IMR-90 (cell line): ENCODE data around the gene AATF. TPM values are rescaled to one million over a fixed set of nuclear protein-coding genes. Genes with fewer than 3 reads are reported as not detected.
"Not testable (repeated sequence)": the region's sequence is repeated elsewhere in the genome, so short reads cannot be mapped to it uniquely, and the experiment has no call there.

ENCODE experiments used
- ATAC-seq: fragments of 200-7000 bp; cut with Tn5 transposase; 2 replicates; pipeline ENCODE4 v1.9.1; 2020; ENCODE audit warnings: low read depth, mild to moderate bottlenecking, moderate library complexity
- BruUV-seq: library from RNA; stranded (reverse); fragments of 400-500 nt; replicated peaks from 2 replicates; lab custom pipeline; 2021; lab: Mats Ljungman, UMichigan
- CTCF ChIA-PET: fragments of 300-600 bp; formaldehyde crosslinking; extraction: SDS; loops from one replicate; lab custom pipeline; 2021; ENCODE audit warnings: antibody characterized with exemption; lab: Yijun Ruan, JAX
- POLR2A ChIA-PET: fragments of 300-600 bp; sonication (Branson Sonifier 250); formaldehyde crosslinking; loops from one replicate; lab custom pipeline; 2022; ENCODE audit warnings: antibody characterized with exemption; ENCODE audit not compliant: unreplicated experiment; lab: Charles Lee
- DNase-seq: peaks from one replicate; pipeline ENCODE4 v3.0.0; 2013
- H2AFZ ChIP-seq: replicated peaks from 2 replicates; pipeline ENCODE3; 2013; ENCODE audit warnings: low read length, mild to moderate bottlenecking; ENCODE audit not compliant: poor library complexity
- H2AK5ac ChIP-seq: 2 replicates; pipeline ENCODE4 v1.6.1; 2013; ENCODE audit warnings: low read depth, low read length, inconsistent platforms
- H2AK9ac ChIP-seq: replicated peaks from 2 replicates; pipeline ENCODE3; 2013; ENCODE audit warnings: mild to moderate bottlenecking, low read depth, low read length, moderate library complexity; ENCODE audit not compliant: poor library complexity
- H2BK120ac ChIP-seq: 2 replicates; pipeline ENCODE4 v1.6.1; 2013; ENCODE audit warnings: low read depth, low read length, inconsistent platforms
- H2BK15ac ChIP-seq: 3 replicates; pipeline ENCODE4 v1.6.1; 2013; ENCODE audit warnings: low read depth, low read length, inconsistent platforms
- H2BK20ac ChIP-seq: 2 replicates; pipeline ENCODE4 v1.6.1; 2013; ENCODE audit warnings: low read depth, mild to moderate bottlenecking, inconsistent platforms, low read length, moderate library complexity
- H2BK5ac ChIP-seq: 2 replicates; pipeline ENCODE4 v1.6.1; 2013; ENCODE audit warnings: mild to moderate bottlenecking, low read depth, low read length, inconsistent platforms; ENCODE audit not compliant: poor library complexity, severe bottlenecking
- H3K14ac ChIP-seq: replicated peaks from 2 replicates; pipeline ENCODE4 v1.6.1; 2013; ENCODE audit warnings: low read depth, low read length, inconsistent platforms
- H3K18ac ChIP-seq: 2 replicates; pipeline ENCODE4 v1.6.1; 2013; ENCODE audit warnings: low read depth, low read length, control low read depth
- H3K23ac ChIP-seq: 2 replicates; pipeline ENCODE4 v1.6.1; 2013; ENCODE audit warnings: low read depth, low read length, inconsistent platforms
- H3K27ac ChIP-seq: 2 replicates; pipeline ENCODE4 v1.5.1; 2013; ENCODE audit warnings: mild to moderate bottlenecking, control low read depth, low read length; ENCODE audit not compliant: insufficient read depth
- H3K27me3 ChIP-seq: 2 replicates; pipeline ENCODE4 v1.6.1; 2013; ENCODE audit warnings: low read length; ENCODE audit not compliant: control insufficient read depth, insufficient read depth
- H3K36me3 ChIP-seq: 2 replicates; pipeline ENCODE4 v1.6.1; 2013; ENCODE audit warnings: low read length, mixed read lengths; ENCODE audit not compliant: control insufficient read depth, insufficient read depth
- H3K4ac ChIP-seq: 2 replicates; pipeline ENCODE4 v1.6.1; 2013; ENCODE audit warnings: low read depth, low read length, inconsistent platforms
- H3K4me1 ChIP-seq: 2 replicates; pipeline ENCODE4 v1.6.1; 2013; ENCODE audit warnings: low read length, mixed read lengths; ENCODE audit not compliant: control insufficient read depth, insufficient read depth
- H3K4me2 ChIP-seq: 2 replicates; pipeline ENCODE4 v1.6.1; 2013; ENCODE audit warnings: low read depth, mild to moderate bottlenecking, control low read depth, low read length, moderate library complexity
- H3K4me3 ChIP-seq: 2 replicates; pipeline ENCODE4 v1.5.1; 2013; ENCODE audit warnings: low read depth, mild to moderate bottlenecking, control low read depth, low read length, moderate library complexity; ENCODE audit not compliant: insufficient read depth
- H3K56ac ChIP-seq: 2 replicates; pipeline ENCODE4 v1.6.1; 2013; ENCODE audit warnings: low read length, inconsistent platforms; ENCODE audit not compliant: insufficient read depth; ENCODE audit errors: extremely low read depth
- H3K79me1 ChIP-seq, 2 experiments: 2 replicates each; pipeline ENCODE4 v1.6.1; 2013; ENCODE audit warnings: low read length in 2 of 2, inconsistent platforms in 1 of 2, low read depth in 1 of 2
- H3K9ac ChIP-seq: 2 replicates; pipeline ENCODE4 v1.6.1; 2013; ENCODE audit warnings: low read depth, low read length, control low read depth
- H3K9me1 ChIP-seq: 2 replicates; pipeline ENCODE4 v1.6.1; 2013; ENCODE audit warnings: low read length, inconsistent platforms; ENCODE audit not compliant: insufficient read depth
- H3K9me3 ChIP-seq: 2 replicates; pipeline ENCODE4 v1.6.1; 2013; ENCODE audit warnings: low read length; ENCODE audit not compliant: control insufficient read depth, insufficient read depth
- H4K20me1 ChIP-seq: 2 replicates; pipeline ENCODE4 v1.6.1; 2013; ENCODE audit warnings: low read length, inconsistent platforms; ENCODE audit not compliant: insufficient read depth
- H4K5ac ChIP-seq: 2 replicates; pipeline ENCODE4 v1.6.1; 2013; ENCODE audit warnings: mild to moderate bottlenecking, low read depth, low read length, control low read depth
- H4K8ac ChIP-seq, 2 experiments: 2 replicates each; pipeline ENCODE4 v1.6.1; 2013; ENCODE audit warnings: low read depth in 2 of 2, low read length in 2 of 2, control low read depth in 1 of 2, inconsistent platforms in 1 of 2
- H4K91ac ChIP-seq: 2 replicates; pipeline ENCODE4 v1.6.1; 2013; ENCODE audit warnings: low read depth, low read length, inconsistent platforms; ENCODE audit not compliant: insufficient read depth
- WGBS, 2 experiments: methylation state at CpG; one replicate each; pipeline versions ENCODE4 v1.1.5 to v1.1.7; 2013; ENCODE audit warnings: missing lambda C conversion rate in 2 of 2; ENCODE audit not compliant: insufficient read length in 1 of 2; ENCODE audit errors: extremely low coverage in 2 of 2; 5-methylcytosine and 5-hydroxymethylcytosine counted together
- dilution Hi-C: fragments of 300-500 bp; cut with HindIII; formaldehyde crosslinking; loops from one replicate; pipeline ENCODE4 v1.14.3; 2018; ENCODE audit warnings: low sequenced_read_pairs; ENCODE audit not compliant: unreplicated experiment
- in situ Hi-C: fragments of 300-500 bp; cut with MboI; formaldehyde crosslinking; loops from 3 replicates; pipeline ENCODE4 v1.14.3; 2019; ENCODE audit warnings: low sequenced_read_pairs, inconsistent platforms, mixed read lengths
- intact Hi-C: fragments of 100-400 bp; cut with micrococcal nuclease; formaldehyde crosslinking; loops from 2 replicates; pipeline ENCODE4 v1.10.0; 2022
- polyA plus RNA-seq, 3 experiments: library from polyadenylated mRNA; depleted of rRNA; stranded (reverse); fragments of >200 nt; gene quantifications; 2 replicates each; pipeline ENCODE4 v1.2.3, GENCODE V29; 2012; ENCODE audit warnings: low replicate concordance in 1 of 3
- total RNA-seq: library from RNA; depleted of rRNA; stranded (reverse); fragments of >200 nt; gene quantifications from 2 replicates; pipeline ENCODE4 v1.2.3, GENCODE V29; 2012

The AATF gene
- total and polyA plus RNA-seq, 2 of the 4 experiments (the other 2 are of a cell fraction) = 21.0 to 34.8 TPM

DNA sequence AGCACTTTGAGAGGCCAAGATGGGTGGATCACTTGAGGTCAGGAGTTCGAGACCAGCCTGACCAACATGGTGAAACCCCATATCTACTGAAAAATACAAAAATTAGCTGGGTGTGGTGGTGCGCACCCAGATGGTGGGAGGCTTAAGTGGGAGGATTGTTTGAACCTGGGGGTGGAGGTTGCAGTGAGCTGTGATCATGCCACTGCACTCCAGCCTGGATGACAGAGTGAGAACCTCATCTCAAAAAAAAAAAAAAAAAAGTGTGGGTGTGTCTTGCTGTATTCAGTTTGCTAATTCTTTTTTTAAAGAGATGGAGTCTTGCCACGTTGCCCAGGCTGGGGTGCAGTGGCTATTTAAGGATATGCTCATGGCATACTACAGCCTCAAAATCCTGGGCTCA is 124.7 kb downstream of the AATF start:
- POLR2A ChIA-PET, H3K9ac ChIP-seq, H4K5ac ChIP-seq, H2AFZ ChIP-seq, H4K20me1 ChIP-seq, in situ Hi-C loops, H3K4me1 ChIP-seq, H2BK5ac ChIP-seq, H2BK120ac ChIP-seq, intact Hi-C loops, H3K4me2 ChIP-seq, H3K27ac ChIP-seq, H2BK20ac ChIP-seq, H3K23ac ChIP-seq, H3K79me1 ChIP-seq, H3K4ac ChIP-seq, H4K91ac ChIP-seq, H3K56ac ChIP-seq, H3K14ac ChIP-seq, H2AK5ac ChIP-seq, BruUV-seq, H2AK9ac ChIP-seq, ATAC-seq, H3K36me3 ChIP-seq, H3K9me3 ChIP-seq, H3K18ac ChIP-seq, DNase-seq, H4K8ac ChIP-seq, CTCF ChIA-PET, H3K27me3 ChIP-seq, H3K4me3 ChIP-seq, H2BK15ac ChIP-seq, H3K9me1 ChIP-seq: not testable (repeated sequence)
- WGBS, 2 experiments = no CpG with 5 or more reads among the region's 3 CpGs
- dilution Hi-C loops = loop anchor here (25.0 kb wide), 1 partner anchor 436 kb away; no protein-coding TSS in a partner anchor
